ENCODE results near the gene ELP4.

Gene ELP4

DNA sequence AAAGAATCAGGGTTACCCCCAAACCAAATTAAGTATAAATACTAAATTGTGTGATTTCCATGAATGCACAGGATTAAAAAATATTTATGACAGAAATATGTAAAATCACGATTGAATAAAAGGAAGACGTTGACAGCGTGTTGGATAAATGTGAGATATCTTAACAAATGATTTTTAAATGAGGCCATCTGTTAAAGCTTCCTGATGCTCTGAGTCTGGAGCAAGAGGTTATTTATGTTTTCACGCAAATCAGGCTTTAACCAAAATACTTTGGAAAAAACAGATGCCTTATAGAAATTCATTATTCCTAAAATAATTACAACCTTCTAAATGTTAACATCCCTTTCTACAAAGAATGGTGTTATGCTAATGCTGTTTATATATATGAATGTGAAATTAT, 178.3 kb downstream of the ELP4 start:
- Histone ChIP-seq H2AFZ (ENCODE audit: low read length) (no peak overlapping the region), H3K9me3 (ENCODE audit: low read length) (no peaks in the 10 kb centered on the region), H3K4me3 (ENCODE audit: low read depth, low read length, poor library complexity, severe bottlenecking) (no peak overlapping the region), H3K4me2 (ENCODE audit: low read length) (no peak overlapping the region), H3F3A (ENCODE audit: insufficient read depth, low read length) (no peaks in the 10 kb centered on the region), H3K9me2 (ENCODE audit: low read depth, low read length) (no peaks in the 10 kb centered on the region), H3K9ac (ENCODE audit: low read length) (no peak overlapping the region), H3K4me1 (ENCODE audit: insufficient read depth, low read length, severe bottlenecking) (no peaks in the 10 kb centered on the region), H3K36me3 (ENCODE audit: insufficient read depth, low read length) (no peaks in the 10 kb centered on the region), H3K27ac (ENCODE audit: low read depth, low read length, poor library complexity, severe bottlenecking) (no peak overlapping the region), H4K20me1 (ENCODE audit: insufficient read depth, low read length) (no peaks in the 10 kb centered on the region), H3K79me2 (ENCODE audit: insufficient read depth, low read length) (no peaks in the 10 kb centered on the region), H3K27me3 (ENCODE audit: insufficient read depth, low read length) (no peaks in the 10 kb centered on the region)
- TF ChIP-seq EZH2 (IDR thresholded peaks at IDR 0.05; ENCODE audit: borderline replicate concordance, low read length) (no peak), CTCF (IDR thresholded peaks at IDR 0.05; ENCODE audit: low read length) (no peak)

GRCh38 chr11:31689559-31689958, 180.0 kb downstream of the ELP4 start:
- TF ChIP-seq EZH2 (IDR thresholded peaks at IDR 0.05; ENCODE audit: borderline replicate concordance, low read length), result no peak
- no peak for TF ChIP-seq CTCF (IDR thresholded peaks at IDR 0.05; ENCODE audit: low read length)
- Histone ChIP-seq H3K36me3 (ENCODE audit: insufficient read depth, low read length) (no peaks in the 10 kb centered on the region), H3K9me2 (ENCODE audit: low read depth, low read length) (no peaks in the 10 kb centered on the region), H3K9me3 (ENCODE audit: low read length) (no peaks in the 10 kb centered on the region), H3K9ac (ENCODE audit: low read length) (no peak overlapping the region), H3K79me2 (ENCODE audit: insufficient read depth, low read length) (no peaks in the 10 kb centered on the region), H4K20me1 (ENCODE audit: insufficient read depth, low read length) (no peaks in the 10 kb centered on the region), H3K4me2 (ENCODE audit: low read length) (no peak overlapping the region), H3K4me3 (ENCODE audit: low read depth, low read length, poor library complexity, severe bottlenecking) (no peak overlapping the region), H3K27ac (ENCODE audit: low read depth, low read length, poor library complexity, severe bottlenecking) (no peak overlapping the region), H2AFZ (ENCODE audit: low read length) (no peak overlapping the region), H3F3A (ENCODE audit: insufficient read depth, low read length) (no peaks in the 10 kb centered on the region), H3K4me1 (ENCODE audit: insufficient read depth, low read length, severe bottlenecking) (no peaks in the 10 kb centered on the region), H3K27me3 (ENCODE audit: insufficient read depth, low read length) (no peaks in the 10 kb centered on the region)

- no peak overlapping the region for H3K27ac ChIP-seq (ENCODE audit: low read depth, low read length, poor library complexity, severe bottlenecking)
- no peak overlapping the region for H3K4me3 ChIP-seq (ENCODE audit: low read depth, low read length, poor library complexity, severe bottlenecking)
- no peak overlapping the region for H2AFZ ChIP-seq (ENCODE audit: low read length)
- no peak overlapping the region for H3K4me2 ChIP-seq (ENCODE audit: low read length)
- no peaks in the 10 kb centered on the region for H3K4me1 ChIP-seq (ENCODE audit: insufficient read depth, low read length, severe bottlenecking)
- no peaks in the 10 kb centered on the region for H3K9me3 ChIP-seq (ENCODE audit: low read length)
- no peaks in the 10 kb centered on the region for H3F3A ChIP-seq (ENCODE audit: insufficient read depth, low read length)
- H3K9ac ChIP-seq (ENCODE audit: low read length), result no peak overlapping the region
- H3K27me3 ChIP-seq (ENCODE audit: insufficient read depth, low read length), result no peaks in the 10 kb centered on the region
- TF ChIP-seq EZH2 (IDR thresholded peaks at IDR 0.05; ENCODE audit: borderline replicate concordance, low read length) (no peak), CTCF (IDR thresholded peaks at IDR 0.05; ENCODE audit: low read length) (no peak)
- H4K20me1 ChIP-seq (ENCODE audit: insufficient read depth, low read length), result no peaks in the 10 kb centered on the region
- no peaks in the 10 kb centered on the region for H3K36me3 ChIP-seq (ENCODE audit: insufficient read depth, low read length)
- H3K79me2 ChIP-seq (ENCODE audit: insufficient read depth, low read length), result no peaks in the 10 kb centered on the region
- no peaks in the 10 kb centered on the region for H3K9me2 ChIP-seq (ENCODE audit: low read depth, low read length)
Measured at GRCh38 chr11:31690041-31690440, 180.5 kb downstream of the ELP4 start.
